Sigmoid colon (tissue), 7 donors: ENCODE results near the gene RNF223. TPM values are rescaled to one million over a fixed set of nuclear protein-coding genes. Genes with fewer than 3 reads are reported as not detected.

Source experiments
- DNase-seq: peaks from one replicate; pipeline ENCODE4 v3.0.0-alpha.2; 2019
- H3K27ac ChIP-seq, 4 donors: fragments of 200-600 bp; sonication (generic); one replicate each; pipeline ENCODE4 v1.5.1; 2016 to 2019; ENCODE audit warnings: mild to moderate bottlenecking in 1 of 4
- H3K27me3 ChIP-seq, 3 donors: fragments of 200-600 bp; sonication (generic); one replicate each; pipeline ENCODE4 v1.5.1; 2019; ENCODE audit warnings: mild to moderate bottlenecking in 1 of 3
- H3K36me3 ChIP-seq, 4 donors: fragments of 200-600 bp; sonication (generic); one replicate each; pipeline ENCODE4 v1.5.1; 2016 to 2019
- H3K4me1 ChIP-seq, 4 donors: fragments of 200-600 bp; sonication (generic); one replicate each; pipeline ENCODE4 v1.5.1; 2017 to 2019
- H3K4me3 ChIP-seq, 4 donors: fragments of 200-600 bp; sonication (generic); one replicate each; pipeline ENCODE4 v1.5.1; 2017 to 2019; ENCODE audit warnings: mild to moderate bottlenecking in 2 of 4, moderate library complexity in 1 of 4
- H3K9me3 ChIP-seq, 4 donors: fragments of 200-600 bp in 3 of 4; sonication (generic) in 3 of 4; one replicate each; pipeline versions ENCODE4 v1.5.1 to v1.6.1; 2013 to 2019
- EP300 ChIP-seq, 4 donors: sonication (generic); formaldehyde crosslinking; IDR thresholded peaks; one replicate each; pipeline ENCODE4 v1.6.1; 2017; ENCODE audit warnings: antibody characterized with exemption in 4 of 4
- POLR2A ChIP-seq, 2 donors: fragments of 450-650 bp; IDR thresholded peaks; one replicate each; pipeline ENCODE4 v1.6.1; 2016; ENCODE audit warnings: antibody characterized with exemption in 2 of 2, mild to moderate bottlenecking in 2 of 2, moderate library complexity in 2 of 2
- POLR2AphosphoS5 ChIP-seq, 4 donors: sonication (generic); formaldehyde crosslinking; IDR thresholded peaks; one replicate each; pipeline ENCODE4 v1.6.1; 2017; ENCODE audit warnings: antibody characterized with exemption in 4 of 4
- WGBS, 2 donors: extraction: QIAGEN DNeasy Blood & Tissue Kit; methylation state at CpG; one replicate each; pipeline ENCODE4 v1.1.7; 2013; 5-methylcytosine and 5-hydroxymethylcytosine counted together
- intact Hi-C: fragments of 100-400 bp; cut with DNase I; formaldehyde crosslinking; loops from one replicate; pipeline ENCODE4 v1.15.1; 2023
- polyA plus RNA-seq, 3 donors: library from polyadenylated mRNA; stranded (reverse); fragments of 200-250 nt; gene quantifications; one replicate each; pipeline ENCODE4 v1.2.3, GENCODE V29; 2013
- total RNA-seq, 4 donors: library from RNA; depleted of rRNA; stranded (reverse); fragments of >200 nt; gene quantifications; one replicate each; pipeline ENCODE4 v1.1.0, GENCODE V29; 2016
- TF ChIP-seq, protein P1 (sequence below), 4 experiments: fragments of 450-650 bp in 3 of 4; fragments of 200-600 bp in 1 of 4; IDR thresholded peaks; one replicate each; pipeline ENCODE4 v1.5.1; 2016 to 2019; ENCODE audit warnings: antibody characterized with exemption in 4 of 4, mild to moderate bottlenecking in 3 of 4, moderate library complexity in 2 of 4
- donor health status: healthy with polysubstance abuse.
- donor health status: Bipolar disorder and iron deficiency.
- donor health status: healthy.

The RNF223 gene
- total and polyA plus RNA-seq, 7 donors: 0.60 to 3.7 (median 1.9) TPM; not detected in 4

- intact Hi-C loops: no loop called here
- H3K9me3 ChIP-seq: no peaks in the 10 kb centered on the region
- H3K27me3 ChIP-seq: no peaks in the 10 kb centered on the region
- TF ChIP-seq EP300 (IDR thresholded peaks at IDR 0.05) (no peak), POLR2AphosphoS5 (IDR thresholded peaks at IDR 0.05) (no peak), POLR2A (IDR thresholded peaks at IDR 0.05) (no peak)
- TF ChIP-seq, protein P1, sequence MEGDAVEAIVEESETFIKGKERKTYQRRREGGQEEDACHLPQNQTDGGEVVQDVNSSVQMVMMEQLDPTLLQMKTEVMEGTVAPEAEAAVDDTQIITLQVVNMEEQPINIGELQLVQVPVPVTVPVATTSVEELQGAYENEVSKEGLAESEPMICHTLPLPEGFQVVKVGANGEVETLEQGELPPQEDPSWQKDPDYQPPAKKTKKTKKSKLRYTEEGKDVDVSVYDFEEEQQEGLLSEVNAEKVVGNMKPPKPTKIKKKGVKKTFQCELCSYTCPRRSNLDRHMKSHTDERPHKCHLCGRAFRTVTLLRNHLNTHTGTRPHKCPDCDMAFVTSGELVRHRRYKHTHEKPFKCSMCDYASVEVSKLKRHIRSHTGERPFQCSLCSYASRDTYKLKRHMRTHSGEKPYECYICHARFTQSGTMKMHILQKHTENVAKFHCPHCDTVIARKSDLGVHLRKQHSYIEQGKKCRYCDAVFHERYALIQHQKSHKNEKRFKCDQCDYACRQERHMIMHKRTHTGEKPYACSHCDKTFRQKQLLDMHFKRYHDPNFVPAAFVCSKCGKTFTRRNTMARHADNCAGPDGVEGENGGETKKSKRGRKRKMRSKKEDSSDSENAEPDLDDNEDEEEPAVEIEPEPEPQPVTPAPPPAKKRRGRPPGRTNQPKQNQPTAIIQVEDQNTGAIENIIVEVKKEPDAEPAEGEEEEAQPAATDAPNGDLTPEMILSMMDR (IDR thresholded peaks at IDR 0.05): no peak
- no peak overlapping the region for H3K4me3 ChIP-seq
- H3K36me3 ChIP-seq: peaks cover 0 to 48% (median 3%) of the 10 kb centered on the region in 4 donors
- H3K4me1 ChIP-seq: no peaks in the 10 kb centered on the region
- DNase-seq: no peak
- no peak overlapping the region for H3K27ac ChIP-seq
- WGBS, 2 donors: 69 to 92% methylated on average over 46 of the region's 46 CpGs
These were observed 22.8 kb downstream of the RNF223 start for GRCh38 chr1:1051127-1051810.

DNA sequence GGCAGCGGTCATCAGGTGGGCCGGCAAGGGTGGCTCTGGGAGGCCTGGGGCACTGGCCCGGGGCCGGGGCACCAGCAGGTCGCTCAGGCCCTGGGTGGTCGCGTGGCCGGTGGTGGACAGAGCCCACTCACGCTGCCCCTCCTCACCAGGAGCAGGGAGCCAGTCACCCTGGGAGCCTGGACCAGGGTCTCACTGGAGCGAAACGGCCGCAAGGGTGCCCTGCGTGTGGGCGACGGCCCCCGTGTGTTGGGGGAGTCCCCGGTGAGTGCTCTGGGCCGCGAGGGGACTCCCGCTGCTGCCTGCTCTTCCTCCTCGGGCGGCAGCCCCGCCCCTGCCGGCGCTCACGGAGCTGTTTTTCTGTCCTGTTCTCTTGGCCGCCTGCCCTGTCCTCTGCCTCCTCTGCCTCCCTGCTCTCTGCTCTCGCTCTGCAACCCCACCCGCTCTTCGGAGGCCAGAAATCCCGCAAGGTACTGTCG is 23.5 kb downstream of the RNF223 start:
- 53 to 89% methylated on average over 32 of the region's 32 CpGs for WGBS, 2 donors
- Histone ChIP-seq H3K4me3 (no peak overlapping the region), H3K4me1 (no peaks in the 10 kb centered on the region), H3K36me3 (peaks cover 0 to 55% (median 3%) of the 10 kb centered on the region in 4 donors), H3K9me3 (no peaks in the 10 kb centered on the region), H3K27me3 (no peaks in the 10 kb centered on the region), H3K27ac (no peak overlapping the region)
- intact Hi-C loops: no loop called here
- DNase-seq: no peak
- TF ChIP-seq EP300 (IDR thresholded peaks at IDR 0.05): no peak
- TF ChIP-seq, protein P1 (IDR thresholded peaks at IDR 0.05): no peak
- no peak for TF ChIP-seq POLR2AphosphoS5 (IDR thresholded peaks at IDR 0.05)
- no peak for TF ChIP-seq POLR2A (IDR thresholded peaks at IDR 0.05)

DNA sequence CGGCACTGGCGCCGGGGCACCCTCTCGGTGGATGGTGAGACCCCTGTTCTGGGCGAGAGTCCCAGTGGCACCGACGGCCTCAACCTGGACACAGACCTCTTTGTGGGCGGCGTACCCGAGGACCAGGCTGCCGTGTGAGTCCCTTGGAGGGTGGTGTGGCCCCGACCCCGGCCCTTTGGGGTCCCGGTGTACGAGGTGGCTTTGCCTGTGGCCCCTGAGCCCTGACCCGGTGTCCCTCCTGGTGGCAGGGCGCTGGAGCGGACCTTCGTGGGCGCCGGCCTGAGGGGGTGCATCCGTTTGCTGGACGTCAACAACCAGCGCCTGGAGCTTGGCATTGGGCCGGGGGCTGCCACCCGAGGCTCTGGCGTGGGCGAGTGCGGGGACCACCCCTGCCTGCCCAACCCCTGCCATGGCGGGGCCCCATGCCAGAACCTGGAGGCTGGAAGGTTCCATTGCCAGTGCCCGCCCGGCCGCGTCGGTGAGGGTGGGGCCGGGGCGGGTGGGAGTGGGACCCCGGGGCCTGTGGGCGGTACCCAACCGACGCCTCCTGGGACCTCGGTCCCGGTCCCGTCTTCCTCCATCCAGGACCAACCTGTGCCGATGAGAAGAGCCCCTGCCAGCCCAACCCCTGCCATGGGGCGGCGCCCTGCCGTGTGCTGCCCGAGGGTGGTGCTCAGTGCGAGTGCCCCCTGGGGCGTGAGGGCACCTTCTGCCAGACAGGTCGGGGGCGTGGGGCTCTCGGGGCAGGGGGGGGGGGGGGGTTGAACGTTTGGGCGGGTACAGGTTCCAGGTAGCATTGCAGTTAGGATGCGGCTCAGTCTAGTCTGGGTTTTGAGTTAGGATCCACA is 24.6 kb downstream of the RNF223 start:
- TF ChIP-seq, protein P1 (IDR thresholded peaks at IDR 0.05): no peak
- no peak for TF ChIP-seq POLR2AphosphoS5 (IDR thresholded peaks at IDR 0.05)
- no peak for TF ChIP-seq EP300 (IDR thresholded peaks at IDR 0.05)
- TF ChIP-seq POLR2A (IDR thresholded peaks at IDR 0.05): no peak
- DNase-seq: no peak
- intact Hi-C loops: no loop called here
- Histone ChIP-seq H3K4me3 (no peak overlapping the region), H3K27me3 (no peaks in the 10 kb centered on the region), H3K4me1 (no peaks in the 10 kb centered on the region), H3K36me3 (peaks cover 0 to 60% (median 3%) of the 10 kb centered on the region in 4 donors), H3K27ac (no peak overlapping the region), H3K9me3 (no peaks in the 10 kb centered on the region)
- 82 to 93% methylated on average over 57 of the region's 57 CpGs for WGBS, 2 donors

DNA sequence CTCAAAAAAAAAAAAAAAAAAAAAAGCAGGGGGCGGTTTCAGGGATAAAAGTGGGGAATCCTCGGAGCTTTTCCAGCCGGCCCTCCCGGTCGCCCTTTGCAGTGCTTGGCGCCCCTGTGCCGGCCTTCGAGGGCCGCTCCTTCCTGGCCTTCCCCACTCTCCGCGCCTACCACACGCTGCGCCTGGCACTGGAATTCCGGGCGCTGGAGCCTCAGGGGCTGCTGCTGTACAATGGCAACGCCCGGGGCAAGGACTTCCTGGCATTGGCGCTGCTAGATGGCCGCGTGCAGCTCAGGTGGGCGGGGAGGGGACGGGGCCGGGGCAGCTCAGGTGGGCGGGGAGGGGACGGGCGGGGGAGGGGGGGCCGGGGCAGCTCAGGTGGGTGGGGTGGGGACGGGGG is 25.3 kb downstream of the RNF223 start:
- H3K36me3 ChIP-seq: peaks cover 0 to 56% (median 3%) of the 10 kb centered on the region in 4 donors
- 51 to 85% methylated on average over 26 to 28 of the region's 28 CpGs for WGBS, 2 donors
- intact Hi-C loops: no loop called here

More for the DNA sequence above, 25.3 kb downstream of the RNF223 start:
- TF ChIP-seq, protein P1 (IDR thresholded peaks at IDR 0.05): no peak
- TF ChIP-seq POLR2AphosphoS5 (IDR thresholded peaks at IDR 0.05) (no peak), EP300 (IDR thresholded peaks at IDR 0.05) (no peak), POLR2A (IDR thresholded peaks at IDR 0.05) (no peak)
- no peak overlapping the region for H3K4me3 ChIP-seq
- H3K4me1 ChIP-seq: no peaks in the 10 kb centered on the region
- no peak overlapping the region for H3K27ac ChIP-seq
- no peaks in the 10 kb centered on the region for H3K9me3 ChIP-seq
- DNase-seq: no peak
- no peaks in the 10 kb centered on the region for H3K27me3 ChIP-seq
